GM23338 (cell line): ENCODE data around the gene GRAMD1B.

Experiments used
- EZH2 ChIP-seq: fragments of 200-600 bp; sonication (generic); IDR thresholded peaks from one replicate; pipeline ENCODE4 v1.8.0; 2017; ENCODE audit warnings: antibody characterized with exemption, mild to moderate bottlenecking, low read depth; ENCODE audit not compliant: unreplicated experiment
- EZH2phosphoT487 ChIP-seq: fragments of 200-600 bp; sonication (generic); IDR thresholded peaks from one replicate; pipeline ENCODE4 v1.8.1; 2018; ENCODE audit warnings: antibody characterized with exemption; ENCODE audit not compliant: unreplicated experiment
- JUNB ChIP-seq: IDR thresholded peaks from one replicate; pipeline ENCODE4 v1.6.1; 2016; ENCODE audit warnings: antibody characterized with exemption; ENCODE audit not compliant: unreplicated experiment
- POLR2AphosphoS5 ChIP-seq: IDR thresholded peaks from 2 replicates; pipeline ENCODE4 v1.6.1; 2016; ENCODE audit warnings: antibody characterized with exemption, low read depth
- STAT1 ChIP-seq: IDR thresholded peaks from one replicate; pipeline ENCODE4 v1.6.1; 2016; ENCODE audit warnings: antibody characterized with exemption; ENCODE audit not compliant: unreplicated experiment
- TF ChIP-seq, protein P1 (sequence below), 2 experiments: fragments of 200-600 bp in 1 of 2; sonication (generic) in 1 of 2; conservative IDR thresholded peaks; 2 replicates each; pipeline versions ENCODE4 v1.5.1 to v1.6.1; 2016 to 2017; ENCODE audit warnings: antibody characterized with exemption in 2 of 2, low read depth in 2 of 2, mild to moderate bottlenecking in 2 of 2, moderate library complexity in 1 of 2
- TF ChIP-seq, protein P2 (sequence below): IDR thresholded peaks from one replicate; pipeline ENCODE4 v1.6.1; 2018; ENCODE audit warnings: antibody characterized with exemption; ENCODE audit not compliant: unreplicated experiment

DNA sequence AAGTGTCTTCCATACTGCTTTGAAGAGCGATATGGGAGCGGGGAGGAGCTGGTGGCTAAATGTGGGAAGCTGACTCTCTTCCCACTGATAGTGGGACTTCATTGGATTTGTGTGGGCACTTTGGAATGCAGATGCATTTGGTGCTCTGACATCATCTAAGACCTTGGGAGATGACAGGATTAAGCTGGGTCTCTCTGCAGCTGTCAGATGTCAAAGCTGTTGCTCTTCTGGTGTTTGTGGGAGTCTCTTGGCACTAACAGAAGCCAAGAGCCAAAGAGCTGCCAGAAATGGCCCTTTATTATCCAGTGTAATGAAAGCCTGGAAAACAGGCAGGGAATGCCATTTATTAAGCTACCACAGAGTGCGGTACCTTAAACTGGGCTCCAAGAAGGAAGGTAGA lies 20.6 kb downstream of the GRAMD1B start:
- TF ChIP-seq, protein P1, sequence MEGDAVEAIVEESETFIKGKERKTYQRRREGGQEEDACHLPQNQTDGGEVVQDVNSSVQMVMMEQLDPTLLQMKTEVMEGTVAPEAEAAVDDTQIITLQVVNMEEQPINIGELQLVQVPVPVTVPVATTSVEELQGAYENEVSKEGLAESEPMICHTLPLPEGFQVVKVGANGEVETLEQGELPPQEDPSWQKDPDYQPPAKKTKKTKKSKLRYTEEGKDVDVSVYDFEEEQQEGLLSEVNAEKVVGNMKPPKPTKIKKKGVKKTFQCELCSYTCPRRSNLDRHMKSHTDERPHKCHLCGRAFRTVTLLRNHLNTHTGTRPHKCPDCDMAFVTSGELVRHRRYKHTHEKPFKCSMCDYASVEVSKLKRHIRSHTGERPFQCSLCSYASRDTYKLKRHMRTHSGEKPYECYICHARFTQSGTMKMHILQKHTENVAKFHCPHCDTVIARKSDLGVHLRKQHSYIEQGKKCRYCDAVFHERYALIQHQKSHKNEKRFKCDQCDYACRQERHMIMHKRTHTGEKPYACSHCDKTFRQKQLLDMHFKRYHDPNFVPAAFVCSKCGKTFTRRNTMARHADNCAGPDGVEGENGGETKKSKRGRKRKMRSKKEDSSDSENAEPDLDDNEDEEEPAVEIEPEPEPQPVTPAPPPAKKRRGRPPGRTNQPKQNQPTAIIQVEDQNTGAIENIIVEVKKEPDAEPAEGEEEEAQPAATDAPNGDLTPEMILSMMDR (conservative IDR thresholded peaks at IDR 0.05; ENCODE audit: low read depth in 2 of 2) = no peak
- no peak for TF ChIP-seq JUNB
- no peak for TF ChIP-seq POLR2AphosphoS5
- no peak for TF ChIP-seq STAT1
- TF ChIP-seq EZH2phosphoT487 = no peak
- TF ChIP-seq, protein P2, sequence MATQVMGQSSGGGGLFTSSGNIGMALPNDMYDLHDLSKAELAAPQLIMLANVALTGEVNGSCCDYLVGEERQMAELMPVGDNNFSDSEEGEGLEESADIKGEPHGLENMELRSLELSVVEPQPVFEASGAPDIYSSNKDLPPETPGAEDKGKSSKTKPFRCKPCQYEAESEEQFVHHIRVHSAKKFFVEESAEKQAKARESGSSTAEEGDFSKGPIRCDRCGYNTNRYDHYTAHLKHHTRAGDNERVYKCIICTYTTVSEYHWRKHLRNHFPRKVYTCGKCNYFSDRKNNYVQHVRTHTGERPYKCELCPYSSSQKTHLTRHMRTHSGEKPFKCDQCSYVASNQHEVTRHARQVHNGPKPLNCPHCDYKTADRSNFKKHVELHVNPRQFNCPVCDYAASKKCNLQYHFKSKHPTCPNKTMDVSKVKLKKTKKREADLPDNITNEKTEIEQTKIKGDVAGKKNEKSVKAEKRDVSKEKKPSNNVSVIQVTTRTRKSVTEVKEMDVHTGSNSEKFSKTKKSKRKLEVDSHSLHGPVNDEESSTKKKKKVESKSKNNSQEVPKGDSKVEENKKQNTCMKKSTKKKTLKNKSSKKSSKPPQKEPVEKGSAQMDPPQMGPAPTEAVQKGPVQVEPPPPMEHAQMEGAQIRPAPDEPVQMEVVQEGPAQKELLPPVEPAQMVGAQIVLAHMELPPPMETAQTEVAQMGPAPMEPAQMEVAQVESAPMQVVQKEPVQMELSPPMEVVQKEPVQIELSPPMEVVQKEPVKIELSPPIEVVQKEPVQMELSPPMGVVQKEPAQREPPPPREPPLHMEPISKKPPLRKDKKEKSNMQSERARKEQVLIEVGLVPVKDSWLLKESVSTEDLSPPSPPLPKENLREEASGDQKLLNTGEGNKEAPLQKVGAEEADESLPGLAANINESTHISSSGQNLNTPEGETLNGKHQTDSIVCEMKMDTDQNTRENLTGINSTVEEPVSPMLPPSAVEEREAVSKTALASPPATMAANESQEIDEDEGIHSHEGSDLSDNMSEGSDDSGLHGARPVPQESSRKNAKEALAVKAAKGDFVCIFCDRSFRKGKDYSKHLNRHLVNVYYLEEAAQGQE = no peak
- TF ChIP-seq EZH2 = no peak
